ENCODE data around the gene CIAO3.
"Not testable (repeated sequence)": the region's sequence is repeated elsewhere in the genome, so short reads cannot be mapped to it uniquely, and the experiment has no call there.

CIAO3 gene

GRCh38 chr16:754656-755055 is 13.9 kb upstream of the CIAO3 start:
- Histone ChIP-seq H3K9ac (ENCODE audit: low read depth, low read length) (no peak overlapping the region), H3K27me3 (ENCODE audit: control insufficient read depth, insufficient read depth, low read length) (no peaks in the 10 kb centered on the region), H3K4me1 (ENCODE audit: control insufficient read depth, insufficient read depth, low read length) (peaks cover 19% of the 10 kb centered on the region), H3K9me3 (ENCODE audit: control insufficient read depth, insufficient read depth, low read length) (no peaks in the 10 kb centered on the region; the same call in 1 of the 2 replicates), H3K27ac (ENCODE audit: low read depth, low read length) (no peak overlapping the region), H3K4me3 (ENCODE audit: low read depth, low read length) (no peak overlapping the region), H3K36me3 (ENCODE audit: control insufficient read depth, insufficient read depth, low read length) (no peaks in the 10 kb centered on the region)

GRCh38 chr16:754121-754607 is 13.4 kb upstream of the CIAO3 start:
- H3K27me3 ChIP-seq (ENCODE audit: control insufficient read depth, insufficient read depth, low read length); H3K9ac ChIP-seq (ENCODE audit: low read depth, low read length); H3K9me3 ChIP-seq (ENCODE audit: control insufficient read depth, insufficient read depth, low read length); H3K36me3 ChIP-seq (ENCODE audit: control insufficient read depth, insufficient read depth, low read length); H3K4me3 ChIP-seq (ENCODE audit: low read depth, low read length); H3K27ac ChIP-seq (ENCODE audit: low read depth, low read length): not testable (repeated sequence)
- H3K4me1 ChIP-seq (ENCODE audit: control insufficient read depth, insufficient read depth, low read length) = peaks cover 19% of the 10 kb centered on the region

GRCh38 chr16:752007-752312 is 11.2 kb upstream of the CIAO3 start:
- Histone ChIP-seq H3K9ac (ENCODE audit: low read depth, low read length) (no peak overlapping the region), H3K4me3 (ENCODE audit: low read depth, low read length) (no peak overlapping the region), H3K27me3 (ENCODE audit: control insufficient read depth, insufficient read depth, low read length) (no peaks in the 10 kb centered on the region), H3K9me3 (ENCODE audit: control insufficient read depth, insufficient read depth, low read length) (no peaks in the 10 kb centered on the region; the same call in 1 of the 2 replicates), H3K4me1 (ENCODE audit: control insufficient read depth, insufficient read depth, low read length) (peaks cover 19% of the 10 kb centered on the region), H3K27ac (ENCODE audit: low read depth, low read length) (peak overlapping the region; percentile 33), H3K36me3 (ENCODE audit: control insufficient read depth, insufficient read depth, low read length) (no peaks in the 10 kb centered on the region)

GRCh38 chr16:751152-752006 is 10.6 kb upstream of the CIAO3 start:
- H3K4me3 ChIP-seq (ENCODE audit: low read depth, low read length) = no peak overlapping the region
- no peak overlapping the region for H3K9ac ChIP-seq (ENCODE audit: low read depth, low read length)
- peaks cover 19% of the 10 kb centered on the region for H3K4me1 ChIP-seq (ENCODE audit: control insufficient read depth, insufficient read depth, low read length)
- H3K9me3 ChIP-seq (ENCODE audit: control insufficient read depth, insufficient read depth, low read length) = no peaks in the 10 kb centered on the region; the same call in 1 of the 2 replicates
- no peaks in the 10 kb centered on the region for H3K27me3 ChIP-seq (ENCODE audit: control insufficient read depth, insufficient read depth, low read length)
- H3K27ac ChIP-seq (ENCODE audit: low read depth, low read length) = peak overlapping the region; percentile 33
- no peaks in the 10 kb centered on the region for H3K36me3 ChIP-seq (ENCODE audit: control insufficient read depth, insufficient read depth, low read length)

- Histone ChIP-seq H3K4me3 (ENCODE audit: low read depth, low read length) (no peak overlapping the region), H3K36me3 (ENCODE audit: control insufficient read depth, insufficient read depth, low read length) (no peaks in the 10 kb centered on the region), H3K9me3 (ENCODE audit: control insufficient read depth, insufficient read depth, low read length) (no peaks in the 10 kb centered on the region), H3K27ac (ENCODE audit: low read depth, low read length) (no peak overlapping the region), H3K27me3 (ENCODE audit: control insufficient read depth, insufficient read depth, low read length) (no peaks in the 10 kb centered on the region), H3K4me1 (ENCODE audit: control insufficient read depth, insufficient read depth, low read length) (peaks cover 19% of the 10 kb centered on the region), H3K9ac (ENCODE audit: low read depth, low read length) (no peak overlapping the region)
These were observed 9.7 kb upstream of the CIAO3 start for GRCh38 chr16:750485-750884.

- Histone ChIP-seq H3K27me3 (ENCODE audit: control insufficient read depth, insufficient read depth, low read length) (no peaks in the 10 kb centered on the region), H3K9ac (ENCODE audit: low read depth, low read length) (no peak overlapping the region), H3K9me3 (ENCODE audit: control insufficient read depth, insufficient read depth, low read length) (no peaks in the 10 kb centered on the region), H3K4me3 (ENCODE audit: low read depth, low read length) (no peak overlapping the region), H3K4me1 (ENCODE audit: control insufficient read depth, insufficient read depth, low read length) (peaks cover 19% of the 10 kb centered on the region), H3K27ac (ENCODE audit: low read depth, low read length) (no peak overlapping the region), H3K36me3 (ENCODE audit: control insufficient read depth, insufficient read depth, low read length) (no peaks in the 10 kb centered on the region)
These were observed 8.2 kb upstream of the CIAO3 start for GRCh38 chr16:749010-749409.

- Histone ChIP-seq H3K27me3 (ENCODE audit: control insufficient read depth, insufficient read depth, low read length) (no peaks in the 10 kb centered on the region), H3K9me3 (ENCODE audit: control insufficient read depth, insufficient read depth, low read length) (no peaks in the 10 kb centered on the region), H3K4me1 (ENCODE audit: control insufficient read depth, insufficient read depth, low read length) (peaks cover 19% of the 10 kb centered on the region), H3K27ac (ENCODE audit: low read depth, low read length) (no peak overlapping the region), H3K4me3 (ENCODE audit: low read depth, low read length) (no peak overlapping the region), H3K36me3 (ENCODE audit: control insufficient read depth, insufficient read depth, low read length) (no peaks in the 10 kb centered on the region), H3K9ac (ENCODE audit: low read depth, low read length) (no peak overlapping the region)
These were observed 7.4 kb upstream of the CIAO3 start for GRCh38 chr16:747978-748746.

GRCh38 chr16:746637-747036 is 5.8 kb upstream of the CIAO3 start:
- no peaks in the 10 kb centered on the region for H3K9me3 ChIP-seq (ENCODE audit: control insufficient read depth, insufficient read depth, low read length)
- H3K4me1 ChIP-seq (ENCODE audit: control insufficient read depth, insufficient read depth, low read length) = peaks cover 9% of the 10 kb centered on the region
- H3K4me3 ChIP-seq (ENCODE audit: low read depth, low read length) = no peak overlapping the region
- no peak overlapping the region for H3K27ac ChIP-seq (ENCODE audit: low read depth, low read length)
- H3K36me3 ChIP-seq (ENCODE audit: control insufficient read depth, insufficient read depth, low read length) = no peaks in the 10 kb centered on the region
- no peak overlapping the region for H3K9ac ChIP-seq (ENCODE audit: low read depth, low read length)
- no peaks in the 10 kb centered on the region for H3K27me3 ChIP-seq (ENCODE audit: control insufficient read depth, insufficient read depth, low read length)

- Histone ChIP-seq H3K9ac (ENCODE audit: low read depth, low read length) (no peak overlapping the region), H3K4me1 (ENCODE audit: control insufficient read depth, insufficient read depth, low read length) (peaks cover 2% of the 10 kb centered on the region; the same call in 1 of the 2 replicates), H3K9me3 (ENCODE audit: control insufficient read depth, insufficient read depth, low read length) (no peaks in the 10 kb centered on the region), H3K27me3 (ENCODE audit: control insufficient read depth, insufficient read depth, low read length) (no peaks in the 10 kb centered on the region), H3K4me3 (ENCODE audit: low read depth, low read length) (no peak overlapping the region), H3K27ac (ENCODE audit: low read depth, low read length) (no peak overlapping the region), H3K36me3 (ENCODE audit: control insufficient read depth, insufficient read depth, low read length) (no peaks in the 10 kb centered on the region)
These were observed 4.9 kb upstream of the CIAO3 start for GRCh38 chr16:745739-746138.

GRCh38 chr16:743794-744500 is 3.1 kb upstream of the CIAO3 start:
- Histone ChIP-seq H3K4me1 (ENCODE audit: control insufficient read depth, insufficient read depth, low read length) (no peaks in the 10 kb centered on the region), H3K36me3 (ENCODE audit: control insufficient read depth, insufficient read depth, low read length) (no peaks in the 10 kb centered on the region), H3K4me3 (ENCODE audit: low read depth, low read length) (no peak overlapping the region), H3K9me3 (ENCODE audit: control insufficient read depth, insufficient read depth, low read length) (no peaks in the 10 kb centered on the region), H3K27me3 (ENCODE audit: control insufficient read depth, insufficient read depth, low read length) (no peaks in the 10 kb centered on the region), H3K9ac (ENCODE audit: low read depth, low read length) (no peak overlapping the region), H3K27ac (ENCODE audit: low read depth, low read length) (no peak overlapping the region)

- H3K4me1 ChIP-seq (ENCODE audit: control insufficient read depth, insufficient read depth, low read length); H3K9ac ChIP-seq (ENCODE audit: low read depth, low read length): not testable (repeated sequence)
These were observed 2.1 kb upstream of the CIAO3 start for GRCh38 chr16:742894-743293.

More at GRCh38 chr16:742894-743293, 2.1 kb upstream of the CIAO3 start:
- H3K9me3 ChIP-seq (ENCODE audit: control insufficient read depth, insufficient read depth, low read length); H3K36me3 ChIP-seq (ENCODE audit: control insufficient read depth, insufficient read depth, low read length); H3K4me3 ChIP-seq (ENCODE audit: low read depth, low read length); H3K27me3 ChIP-seq (ENCODE audit: control insufficient read depth, insufficient read depth, low read length); H3K27ac ChIP-seq (ENCODE audit: low read depth, low read length): not testable (repeated sequence)
